Measurements from ENCODE around the gene ARHGAP24.

Gene ARHGAP24

GRCh38 chr4:85522277-85522676 lies 47.3 kb downstream of the ARHGAP24 start:
- no peak for DNase-seq (ENCODE audit: low read depth)
- in situ Hi-C loops (cut with HindIII; ENCODE audit: low sequenced_read_pairs) = no loop called here
- no peak for TF ChIP-seq CTCF (IDR thresholded peaks at IDR 0.05; ENCODE audit: low read depth, low read length, missing control alignments)
- no peak overlapping the region for H3K4me3 ChIP-seq (ENCODE audit: low read depth, low read length)

GRCh38 chr4:85522836-85523235 lies 47.9 kb downstream of the ARHGAP24 start:
- DNase-seq (ENCODE audit: low read depth) = no peak
- in situ Hi-C loops (cut with HindIII; ENCODE audit: low sequenced_read_pairs) = no loop called here
- H3K4me3 ChIP-seq (ENCODE audit: low read depth, low read length) = no peak overlapping the region
- TF ChIP-seq CTCF (IDR thresholded peaks at IDR 0.05; ENCODE audit: low read depth, low read length, missing control alignments) = no peak

GRCh38 chr4:85527815-85528214 lies 52.9 kb downstream of the ARHGAP24 start:
- TF ChIP-seq CTCF (IDR thresholded peaks at IDR 0.05; ENCODE audit: low read depth, low read length, missing control alignments) = no peak
- DNase-seq (ENCODE audit: low read depth) = no peak
- no peak overlapping the region for H3K4me3 ChIP-seq (ENCODE audit: low read depth, low read length)
- in situ Hi-C loops (cut with HindIII; ENCODE audit: low sequenced_read_pairs) = no loop called here

- TF ChIP-seq CTCF (IDR thresholded peaks at IDR 0.05; ENCODE audit: low read depth, low read length, missing control alignments) = no peak
These were observed 56.8 kb downstream of the ARHGAP24 start for GRCh38 chr4:85531560-85532341.

GRCh38 chr4:85534120-85534519 lies 59.2 kb downstream of the ARHGAP24 start:
- no peak overlapping the region for H3K4me3 ChIP-seq (ENCODE audit: low read depth, low read length)
- TF ChIP-seq CTCF (IDR thresholded peaks at IDR 0.05; ENCODE audit: low read depth, low read length, missing control alignments) = no peak
- in situ Hi-C loops (cut with HindIII; ENCODE audit: low sequenced_read_pairs) = no loop called here
- DNase-seq (ENCODE audit: low read depth) = no peak

More at GRCh38 chr4:85531560-85532341, 56.8 kb downstream of the ARHGAP24 start:
- no peak overlapping the region for H3K4me3 ChIP-seq (ENCODE audit: low read depth, low read length)
- DNase-seq (ENCODE audit: low read depth) = no peak
- in situ Hi-C loops (cut with HindIII; ENCODE audit: low sequenced_read_pairs) = no loop called here

GRCh38 chr4:85543832-85544231 lies 68.9 kb downstream of the ARHGAP24 start:
- no peak for DNase-seq (ENCODE audit: low read depth)
- in situ Hi-C loops (cut with HindIII; ENCODE audit: low sequenced_read_pairs) = loop anchor here (5.0 kb wide), 2 partner anchors 37 to 53 kb away; no protein-coding TSS in a partner anchor
- H3K4me3 ChIP-seq (ENCODE audit: low read depth, low read length) = no peak overlapping the region
- TF ChIP-seq CTCF (IDR thresholded peaks at IDR 0.05; ENCODE audit: low read depth, low read length, missing control alignments) = no peak

All from astrocyte of the cerebellum (primary cell).